Measurements from ENCODE around the gene JAZF1. TPM values are rescaled to one million over a fixed set of nuclear protein-coding genes. Genes with fewer than 3 reads are reported as not detected.

Gene JAZF1
- total RNA-seq, 1 donor from 2014 or later = 33.8 TPM

GRCh38 chr7:28140979-28141378 is 39.6 kb downstream of the JAZF1 start:
- Mint-ChIP-seq H3K4me3 (ENCODE audit: unreplicated experiment) (no peak overlapping the region), H3K27ac (ENCODE audit: unreplicated experiment) (peak overlapping the region; percentile 6), H3K27me3 (ENCODE audit: low read depth) (no peaks in the 10 kb centered on the region), H3K9me3 (ENCODE audit: low read depth) (peaks cover 4% of the 10 kb centered on the region), H3K36me3 (ENCODE audit: low read depth) (peaks cover 2% of the 10 kb centered on the region), H3K4me1 (ENCODE audit: low read depth) (peaks cover 21% of the 10 kb centered on the region)
- TF ChIP-seq CTCF (IDR thresholded peaks at IDR 0.05) = no peak
- no peak for DNase-seq (ENCODE audit: low spot score)

GRCh38 chr7:28138837-28139236 is 41.8 kb downstream of the JAZF1 start:
- Mint-ChIP-seq H3K9me3 (ENCODE audit: low read depth) (no peaks in the 10 kb centered on the region), H3K27me3 (ENCODE audit: low read depth) (no peaks in the 10 kb centered on the region), H3K27ac (ENCODE audit: unreplicated experiment) (no peak overlapping the region), H3K4me3 (ENCODE audit: unreplicated experiment) (no peak overlapping the region), H3K36me3 (ENCODE audit: low read depth) (peaks cover 2% of the 10 kb centered on the region), H3K4me1 (ENCODE audit: low read depth) (peaks cover 19% of the 10 kb centered on the region)
- TF ChIP-seq CTCF (IDR thresholded peaks at IDR 0.05) = no peak
- no peak for DNase-seq (ENCODE audit: low spot score)

- Mint-ChIP-seq H3K4me1 (ENCODE audit: low read depth) (peaks cover 29% of the 10 kb centered on the region), H3K9me3 (ENCODE audit: low read depth) (no peaks in the 10 kb centered on the region), H3K36me3 (ENCODE audit: low read depth) (peaks cover 2% of the 10 kb centered on the region), H3K27me3 (ENCODE audit: low read depth) (no peaks in the 10 kb centered on the region), H3K4me3 (ENCODE audit: unreplicated experiment) (no peak overlapping the region), H3K27ac (ENCODE audit: unreplicated experiment) (no peak overlapping the region)
- TF ChIP-seq CTCF (IDR thresholded peaks at IDR 0.05) = no peak
- DNase-seq (ENCODE audit: low spot score) = no peak
Observed at GRCh38 chr7:28137463-28137862, 43.1 kb downstream of the JAZF1 start.

GRCh38 chr7:28136885-28137284 is 43.7 kb downstream of the JAZF1 start:
- Mint-ChIP-seq H3K4me1 (ENCODE audit: low read depth) (peaks cover 29% of the 10 kb centered on the region), H3K27me3 (ENCODE audit: low read depth) (no peaks in the 10 kb centered on the region), H3K9me3 (ENCODE audit: low read depth) (no peaks in the 10 kb centered on the region), H3K27ac (ENCODE audit: unreplicated experiment) (no peak overlapping the region), H3K36me3 (ENCODE audit: low read depth) (peaks cover 2% of the 10 kb centered on the region), H3K4me3 (ENCODE audit: unreplicated experiment) (no peak overlapping the region)
- no peak for DNase-seq (ENCODE audit: low spot score)
- TF ChIP-seq CTCF (IDR thresholded peaks at IDR 0.05) = no peak

- TF ChIP-seq CTCF (IDR thresholded peaks at IDR 0.05) = no peak
- Mint-ChIP-seq H3K4me1 (ENCODE audit: low read depth) (peaks cover 28% of the 10 kb centered on the region), H3K9me3 (ENCODE audit: low read depth) (no peaks in the 10 kb centered on the region), H3K4me3 (ENCODE audit: unreplicated experiment) (no peak overlapping the region), H3K36me3 (ENCODE audit: low read depth) (peaks cover 2% of the 10 kb centered on the region), H3K27me3 (ENCODE audit: low read depth) (no peaks in the 10 kb centered on the region), H3K27ac (ENCODE audit: unreplicated experiment) (no peak overlapping the region)
- no peak for DNase-seq (ENCODE audit: low spot score)
Observed at GRCh38 chr7:28136420-28136819, 44.2 kb downstream of the JAZF1 start.

Data from chondrocyte (in vitro differentiated cells).